Stimulated activated CD4-positive, alpha-beta T cell treated with anti-CD3 and anti-CD28 coated beads, Interleukin-1b, Interleukin-23, amount 100 ng/mL, for 24 hours (primary cell): ENCODE measurements around the gene KRT20.
"Not testable (repeated sequence)": the region's sequence is repeated elsewhere in the genome, so short reads cannot be mapped to it uniquely, and the experiment has no call there.

ENCODE experiments used
- DNase-seq, 4 experiments: peaks; one replicate each; pipeline ENCODE4 v3.0.0-alpha.2; 2020; ENCODE audit warnings: low read depth in 4 of 4, low spot score in 1 of 4

Gene KRT20

DNA sequence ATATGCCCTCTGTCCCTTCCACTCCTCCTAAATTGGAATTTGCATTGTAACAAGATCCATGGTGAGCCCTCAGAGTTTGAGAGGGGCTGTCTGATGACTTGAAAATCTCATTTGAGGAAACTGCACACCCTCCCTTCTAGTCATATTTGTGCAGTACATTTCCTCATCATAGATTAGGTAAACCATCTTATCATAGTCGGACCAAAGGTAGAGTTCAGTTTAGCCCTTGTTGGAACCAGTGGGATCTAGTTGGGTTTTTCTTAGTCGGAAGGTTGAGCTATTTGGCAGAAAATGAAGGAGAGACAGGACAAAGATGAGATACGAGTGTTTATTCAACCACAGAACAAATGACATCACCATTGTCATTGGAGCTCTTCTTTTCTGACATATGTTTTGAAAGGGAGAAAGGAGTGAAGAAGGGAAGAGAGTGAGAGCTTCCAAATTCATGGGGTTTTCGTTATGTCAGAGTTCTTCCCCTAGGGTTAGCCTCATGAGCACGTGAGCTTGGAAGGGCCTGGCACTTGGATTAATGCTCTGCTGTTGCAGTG is 15.8 kb upstream of the KRT20 start:
- DNase-seq = no peak

DNA sequence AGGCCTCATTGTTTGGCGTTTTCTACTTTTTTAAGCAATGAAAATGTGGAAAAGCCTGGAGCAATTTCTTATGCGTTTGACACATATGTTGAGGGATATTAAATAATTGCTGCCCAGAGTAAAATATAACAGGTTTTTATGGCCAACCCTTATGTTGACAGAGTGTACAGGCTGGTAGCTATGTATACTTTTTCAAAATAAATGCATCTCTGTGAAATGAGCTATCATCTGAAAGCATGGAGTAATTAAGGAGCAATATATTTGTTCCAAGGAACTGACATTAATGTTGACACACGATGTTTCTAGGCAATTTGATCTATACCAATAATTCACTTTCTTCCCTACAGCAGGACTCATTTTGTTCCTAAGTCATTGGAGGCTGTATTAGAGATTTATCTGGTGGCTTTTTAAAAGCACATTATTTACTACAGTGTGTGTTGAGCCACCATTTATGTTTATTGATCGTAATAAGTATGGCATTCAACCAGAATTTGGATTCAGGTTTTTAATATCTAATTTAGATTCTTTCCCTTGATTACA is 11.9 kb upstream of the KRT20 start:
- no peak for DNase-seq

DNA sequence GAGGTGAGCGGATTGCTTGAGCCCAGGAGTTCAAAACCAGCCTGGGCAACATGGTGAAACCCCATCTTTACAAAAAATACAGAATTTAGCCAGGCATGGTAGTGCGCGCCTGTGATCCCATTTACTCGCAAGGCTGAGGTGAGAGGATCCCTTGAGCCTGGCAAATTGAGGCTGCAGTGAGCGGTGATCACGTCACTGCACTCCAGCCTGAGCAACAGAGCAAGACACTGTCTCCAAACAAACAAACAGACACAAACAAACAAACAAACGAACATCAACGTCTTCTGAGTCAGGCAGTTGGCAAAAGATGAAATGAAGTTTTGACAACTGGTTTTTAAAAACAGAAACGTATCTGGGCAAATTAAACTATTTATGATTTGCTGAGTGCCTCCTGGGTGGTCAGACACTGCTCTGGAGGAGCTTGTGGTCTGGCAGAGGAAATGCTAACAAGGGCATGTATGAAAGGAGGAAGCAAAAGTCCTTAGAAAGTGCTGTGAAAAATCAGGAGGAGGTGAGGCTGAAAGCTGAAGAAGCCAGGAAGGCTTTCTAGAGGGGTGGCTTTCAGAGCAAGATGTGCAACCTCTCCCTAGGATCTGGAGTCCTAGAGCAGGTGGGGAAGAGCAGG is 10.2 kb upstream of the KRT20 start:
- no peak for DNase-seq

DNA sequence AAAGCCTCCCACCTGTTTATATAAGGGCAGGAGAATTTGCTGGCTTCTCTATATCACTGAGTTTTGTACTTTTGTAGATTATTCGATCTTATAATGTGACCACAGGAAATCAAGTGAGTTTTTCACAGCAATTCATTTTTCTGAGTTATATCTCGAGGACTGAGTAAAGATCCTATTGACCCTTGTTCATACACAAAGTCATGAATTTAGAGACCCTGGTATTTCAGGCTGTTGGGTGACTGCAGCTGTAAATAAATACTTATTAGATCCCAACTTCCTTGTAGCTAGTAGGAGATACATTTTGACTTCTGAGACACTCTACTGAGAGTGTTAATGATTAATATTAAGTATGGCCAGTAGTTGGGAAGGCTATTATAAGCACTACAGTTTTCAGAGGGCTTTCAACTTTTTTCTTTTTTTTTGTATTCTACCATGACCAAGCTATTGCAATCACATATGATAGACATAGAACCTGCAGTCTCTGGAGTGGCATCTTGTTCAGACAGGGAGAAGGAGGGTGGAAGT is 3.2 kb upstream of the KRT20 start:
- no peak for DNase-seq

DNA sequence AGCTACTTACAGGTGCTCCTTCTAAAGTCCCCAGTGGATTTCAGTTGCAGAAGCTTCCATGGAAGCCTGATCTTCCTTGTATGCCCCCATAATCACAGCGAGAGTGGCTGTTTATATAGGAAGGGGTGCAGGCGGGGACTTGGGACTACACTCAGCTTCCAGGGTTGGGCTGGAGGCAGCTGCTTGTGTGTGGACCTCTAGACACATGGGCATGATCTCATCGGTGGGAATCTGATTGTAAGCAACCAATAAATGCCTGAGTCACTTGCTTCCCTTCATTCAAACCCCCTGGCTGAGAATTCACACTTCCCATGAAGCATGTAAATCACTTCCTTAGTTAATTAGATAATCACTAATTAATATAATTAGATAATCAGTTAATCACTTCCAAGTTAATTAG is 1.0 kb upstream of the KRT20 start:
- DNase-seq = no peak

DNA sequence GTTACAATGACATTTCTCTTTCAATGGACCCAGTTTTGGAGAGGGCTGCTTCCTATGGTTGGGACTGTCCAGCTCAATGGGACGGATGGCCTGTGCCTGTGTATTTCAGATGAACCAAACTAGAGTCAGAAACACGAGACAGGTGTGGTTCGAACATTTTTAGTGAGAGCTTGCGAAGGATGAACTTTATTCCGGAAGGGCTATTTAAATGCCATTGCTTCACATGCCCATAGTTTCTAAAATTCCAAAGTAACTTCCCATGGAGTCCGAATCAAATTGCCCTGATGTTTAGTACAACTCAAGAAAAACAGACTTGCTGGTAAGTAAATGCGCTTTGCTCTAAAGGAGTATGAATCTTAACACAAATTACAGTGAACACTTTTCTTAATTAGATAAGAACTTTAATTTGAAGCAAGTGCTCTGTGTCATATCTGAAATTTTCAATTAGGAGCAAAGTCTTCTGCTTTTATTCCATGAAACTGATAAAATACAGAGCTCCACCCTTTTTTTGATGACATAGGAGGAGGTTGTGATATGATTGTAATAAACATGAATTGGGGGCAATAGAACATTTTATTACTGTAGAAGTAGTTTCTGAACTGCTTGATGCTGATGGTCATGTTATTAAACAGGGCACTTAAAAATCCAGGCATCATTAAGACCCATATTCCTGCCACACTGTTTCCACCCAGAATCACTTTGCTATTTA is 1.3 kb downstream of the KRT20 start:
- no peak for DNase-seq

DNA sequence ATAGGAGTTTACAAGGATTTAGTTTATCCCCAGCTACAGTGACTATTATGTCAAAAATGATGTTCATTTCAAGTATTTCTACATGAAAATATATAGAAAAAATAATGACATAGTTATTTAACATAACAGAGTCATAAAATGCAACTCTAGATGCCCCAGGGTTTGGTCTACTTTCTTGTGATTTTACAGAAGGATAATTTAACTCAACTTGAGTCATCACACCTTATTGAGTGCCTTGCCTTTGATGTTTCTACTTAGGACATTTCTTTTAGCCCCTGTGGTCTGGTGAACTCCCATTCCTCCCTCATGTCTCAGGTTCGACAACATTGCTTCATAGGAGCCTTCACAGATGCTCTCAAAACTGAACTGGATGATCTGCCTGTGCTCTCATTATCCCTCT is 2.0 kb downstream of the KRT20 start:
- DNase-seq = no peak

DNA sequence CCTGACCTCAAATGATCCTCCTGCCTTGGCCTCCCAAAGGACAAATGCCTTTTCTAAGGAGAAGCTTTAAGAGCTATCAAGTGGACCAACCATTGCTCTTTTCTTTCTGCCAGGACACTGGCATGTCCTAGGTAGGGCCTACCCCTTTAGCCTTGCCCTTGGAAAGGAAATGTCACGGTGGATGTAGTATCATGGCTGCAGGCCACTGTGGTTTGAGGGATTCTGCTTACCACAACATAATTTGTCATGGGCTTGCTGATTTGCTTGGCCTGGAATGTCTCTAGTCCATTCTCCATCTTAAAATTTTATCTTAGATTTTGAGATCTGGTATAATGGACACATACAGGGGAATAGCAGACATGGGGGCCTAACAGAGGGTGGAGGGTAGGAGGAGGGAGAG is 6.0 kb downstream of the KRT20 start:
- no peak for DNase-seq

DNA sequence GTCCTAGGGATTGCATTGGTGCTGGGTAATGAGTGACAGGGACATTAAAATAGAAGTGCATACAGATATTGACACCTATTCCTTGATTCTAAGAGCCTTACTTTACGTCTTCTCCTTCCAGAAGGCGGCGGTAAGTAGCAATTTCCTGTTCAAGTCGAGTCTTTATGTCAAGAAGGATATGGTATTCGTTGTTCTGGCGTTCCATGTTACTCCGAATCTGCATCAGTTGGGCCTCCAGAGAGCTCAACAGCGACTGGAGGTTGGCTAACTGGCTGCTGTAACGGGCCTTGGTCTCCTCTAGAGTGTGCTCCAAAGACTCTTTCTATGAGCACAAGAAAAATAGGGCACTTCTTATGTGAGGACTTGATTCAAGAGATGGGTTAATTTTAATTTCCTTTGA is 7.0 kb downstream of the KRT20 start:
- no peak for DNase-seq

DNA sequence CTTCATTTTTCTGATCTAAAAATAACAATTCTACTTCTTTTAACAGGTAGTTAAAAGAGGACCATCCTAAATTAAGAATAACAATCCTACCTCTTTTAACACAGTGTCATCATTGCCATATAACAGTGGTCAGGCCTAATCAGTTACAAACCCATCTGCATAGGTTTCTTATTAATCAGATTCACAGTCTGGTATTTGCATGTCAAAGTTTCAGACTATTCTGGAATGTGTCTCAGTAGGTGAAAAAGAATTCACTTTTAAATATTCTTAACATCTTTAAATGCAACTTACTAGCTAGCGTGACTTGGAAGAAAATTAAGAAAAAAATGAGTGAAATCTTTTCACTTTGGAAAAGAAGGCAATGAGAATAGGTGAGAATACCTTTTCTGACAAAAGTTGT is 11.2 kb downstream of the KRT20 start:
- DNase-seq = no peak

DNA sequence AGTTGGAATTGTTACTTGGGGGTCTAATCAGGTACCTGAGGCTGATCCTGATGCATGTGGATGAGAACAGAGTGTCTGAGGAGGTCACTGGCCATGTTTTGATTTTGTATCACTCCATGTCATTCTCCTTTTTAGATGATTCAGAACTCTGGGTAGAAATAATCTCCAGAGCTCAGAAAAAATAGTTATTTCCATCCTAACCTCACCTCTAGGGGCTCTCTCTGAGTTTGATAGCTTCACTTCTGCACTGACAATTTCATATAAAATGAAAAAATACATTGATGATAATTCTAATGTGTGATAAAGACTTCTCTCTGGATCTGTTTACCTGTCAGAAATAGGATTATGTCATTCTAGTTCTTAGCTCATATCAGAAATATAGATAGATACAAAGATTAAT is 11.8 kb downstream of the KRT20 start:
- DNase-seq = no peak

DNA sequence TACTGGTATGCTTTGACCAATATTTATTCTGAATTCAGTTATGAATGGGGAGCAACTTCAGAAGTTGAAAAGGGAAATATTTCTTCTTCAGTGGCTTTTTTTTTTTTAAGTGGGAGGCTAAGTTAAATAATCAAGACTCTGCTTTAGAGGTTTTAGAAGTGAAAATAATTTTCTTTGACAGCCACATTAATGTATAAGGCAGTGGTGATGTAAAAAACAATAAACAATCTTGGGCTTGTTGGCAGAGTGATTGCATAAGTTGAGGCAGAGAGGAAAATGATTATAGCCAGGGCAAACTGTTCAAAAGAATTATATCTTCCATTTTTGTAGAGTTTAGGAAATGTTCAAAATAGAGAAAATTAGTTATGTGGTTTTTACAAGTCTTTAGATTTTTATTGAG is 12.6 kb downstream of the KRT20 start:
- no peak for DNase-seq

DNA sequence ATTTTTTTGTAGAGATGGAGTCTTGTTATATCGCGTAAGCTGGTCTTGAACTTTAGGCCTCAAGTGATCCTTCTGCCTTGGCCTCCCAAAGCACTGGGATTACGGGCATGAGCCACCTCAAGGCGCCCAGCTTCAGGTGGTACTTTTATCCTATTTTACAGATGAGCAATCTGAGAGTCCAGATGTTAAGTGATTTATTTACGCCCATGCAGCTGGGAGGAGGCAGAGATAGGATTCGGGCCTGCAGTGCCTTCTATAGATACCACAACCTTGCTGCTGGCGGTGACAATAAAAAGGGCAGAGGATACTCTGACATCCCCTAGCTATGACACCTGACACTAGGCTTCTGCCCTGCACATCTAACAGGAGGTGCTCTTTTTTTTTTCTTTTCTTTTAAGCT is 13.7 kb downstream of the KRT20 start:
- DNase-seq = no peak

DNA sequence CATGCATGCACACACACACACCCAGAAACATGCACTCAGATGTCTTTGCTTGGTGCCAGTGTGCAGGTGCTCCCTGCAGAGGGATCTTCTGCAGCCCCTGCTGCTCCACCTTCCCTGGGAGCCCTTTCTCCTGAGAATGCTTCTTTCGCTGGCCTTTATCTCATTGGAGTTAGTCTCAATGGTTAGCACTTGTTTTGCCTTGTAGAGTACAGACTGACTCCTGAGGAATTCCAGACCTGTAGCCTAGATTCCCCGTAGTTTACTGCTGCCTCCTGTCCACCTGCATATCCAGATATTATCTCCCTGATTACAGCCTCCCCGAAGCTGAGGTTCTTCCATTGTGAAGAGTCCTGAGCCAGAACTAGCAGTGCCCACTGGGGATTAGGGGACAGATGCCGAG is 14.9 kb downstream of the KRT20 start:
- DNase-seq = no peak

DNA sequence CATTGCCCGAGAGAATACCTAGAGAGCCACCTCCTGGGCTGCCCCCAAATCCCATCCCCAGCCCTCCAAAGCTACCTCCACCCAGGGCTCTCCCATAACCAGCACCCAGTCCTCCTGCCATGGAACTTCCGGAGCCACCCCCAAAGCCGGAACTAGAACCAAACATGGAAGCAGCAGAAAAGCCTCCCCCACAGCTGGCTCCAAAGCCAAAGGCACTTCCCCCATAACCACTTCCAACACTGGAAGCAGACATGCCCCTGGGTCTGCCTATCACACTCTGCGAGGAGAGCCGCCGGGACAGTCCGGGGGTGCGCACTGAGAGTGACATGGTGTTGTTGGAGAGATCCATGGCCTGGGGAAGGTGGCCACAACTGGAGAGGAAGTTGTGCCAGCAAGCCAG is 18.2 kb downstream of the KRT20 start, which contains the start of gene KRT12:
Gene KRT12, minus strand, starts transcription at position 386 of the 400 bp plus-strand sequence. Its CDS starts 37 bp downstream, at position 349.
- no peak for DNase-seq

DNA sequence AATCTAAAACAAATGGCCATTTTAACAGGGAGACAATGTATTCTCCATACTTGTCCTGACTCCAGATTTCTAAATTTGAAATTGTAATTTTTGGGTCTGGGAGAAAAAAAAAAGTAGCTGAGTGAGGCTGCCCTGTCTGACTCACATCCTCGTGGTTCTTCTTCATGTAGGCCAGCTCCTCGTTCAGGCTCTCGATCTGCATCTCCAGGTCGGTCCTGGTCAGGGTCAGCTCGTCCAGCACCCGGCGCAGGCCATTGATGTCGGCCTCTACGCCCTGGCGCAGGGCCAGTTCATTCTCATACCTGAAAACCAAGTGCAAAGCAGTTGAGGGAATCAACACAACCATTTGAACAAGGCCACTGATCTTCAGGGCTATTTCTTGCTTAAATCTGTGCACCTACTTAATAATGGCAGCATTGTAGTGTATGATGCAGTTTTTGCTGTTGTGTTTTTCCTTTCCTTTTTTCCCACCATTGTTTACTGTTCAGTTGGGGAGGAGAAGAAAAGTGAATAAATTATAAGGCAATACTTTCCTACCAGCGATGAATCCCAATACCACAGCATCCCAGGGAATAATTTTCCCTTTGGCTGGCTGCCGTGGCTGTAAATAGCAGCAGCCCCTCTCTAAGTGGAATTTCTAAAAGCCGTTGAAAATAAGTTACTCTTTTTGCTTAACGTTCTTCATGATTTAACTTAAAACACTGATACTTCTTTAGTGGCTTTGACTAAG is 20.2 kb downstream of the KRT20 start:
- DNase-seq = no peak

DNA sequence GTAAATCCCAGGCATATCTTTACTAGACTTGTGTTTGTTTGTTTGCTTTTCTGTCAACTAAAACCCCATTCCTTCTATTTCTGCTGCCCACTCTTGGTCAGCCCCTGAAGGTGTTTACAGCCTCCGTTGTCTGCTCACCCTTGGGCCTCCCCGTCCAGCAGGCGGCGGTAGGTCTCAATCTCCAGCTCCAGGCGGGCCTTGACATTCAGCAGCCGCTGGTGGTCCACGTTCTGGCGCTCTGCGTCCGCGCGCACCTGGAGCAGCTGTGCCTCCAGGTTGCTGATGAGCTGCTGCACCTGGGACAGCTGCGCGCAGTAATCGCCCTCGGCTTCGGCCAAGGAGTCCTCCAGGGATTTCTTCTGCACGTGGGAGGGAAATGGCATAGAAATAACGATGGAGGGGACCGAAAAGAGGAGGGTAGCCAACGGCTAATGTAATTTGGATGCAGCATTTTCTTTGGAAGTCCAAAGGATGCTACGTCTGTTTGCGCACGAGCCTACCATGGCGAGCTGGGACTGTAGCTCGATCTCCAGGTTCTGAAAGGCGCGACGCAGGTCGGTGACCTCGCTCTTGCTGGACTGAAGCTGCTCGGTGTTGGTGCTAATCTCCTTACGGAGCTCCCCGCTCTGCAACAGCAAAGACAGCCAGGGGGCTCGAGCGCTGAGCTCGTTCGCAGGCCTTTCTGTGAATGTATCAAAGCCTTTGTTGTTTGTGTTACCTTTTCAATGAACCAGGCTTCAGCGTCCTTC is 21.9 kb downstream of the KRT20 start:
- DNase-seq = no peak

DNA sequence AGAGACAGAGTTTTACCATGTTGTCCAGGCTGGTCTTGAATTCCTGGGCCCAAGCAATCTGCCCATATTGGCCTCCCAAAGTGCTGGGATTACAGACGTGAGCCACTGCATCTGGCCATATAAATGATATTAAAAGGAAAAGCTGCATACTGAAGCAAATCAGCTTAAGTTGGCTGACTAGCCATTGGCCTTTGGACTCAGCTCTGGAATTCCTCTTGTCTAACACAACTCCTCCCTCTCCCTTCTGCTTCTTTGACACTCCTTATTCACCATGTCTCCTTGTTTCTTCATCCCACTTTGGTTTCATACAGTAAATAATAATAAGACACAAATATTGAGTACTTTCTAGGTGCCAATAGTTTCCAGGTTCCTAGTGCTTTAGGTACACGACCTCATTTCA is 25.5 kb downstream of the KRT20 start:
- DNase-seq = no peak

DNA sequence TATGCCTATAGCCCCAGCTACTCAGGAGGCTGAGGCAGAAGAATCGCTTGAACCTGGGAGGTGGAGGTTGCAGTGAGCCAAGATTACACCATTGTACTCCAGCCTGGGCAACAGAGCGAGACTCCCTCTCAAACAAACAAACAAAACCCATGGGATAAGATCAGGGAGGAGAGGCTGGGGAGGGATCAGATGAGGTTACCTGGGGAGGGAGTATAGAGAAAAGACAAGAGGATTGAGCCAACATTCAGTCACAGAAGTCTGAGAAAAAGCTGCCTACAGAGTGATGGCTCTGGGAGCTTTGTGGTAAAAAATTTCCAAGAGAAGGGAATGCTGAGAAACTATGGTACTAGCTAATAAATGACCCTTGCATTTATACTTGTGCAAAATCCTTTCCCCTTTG is 26.4 kb downstream of the KRT20 start:
- DNase-seq = not testable (repeated sequence)

DNA sequence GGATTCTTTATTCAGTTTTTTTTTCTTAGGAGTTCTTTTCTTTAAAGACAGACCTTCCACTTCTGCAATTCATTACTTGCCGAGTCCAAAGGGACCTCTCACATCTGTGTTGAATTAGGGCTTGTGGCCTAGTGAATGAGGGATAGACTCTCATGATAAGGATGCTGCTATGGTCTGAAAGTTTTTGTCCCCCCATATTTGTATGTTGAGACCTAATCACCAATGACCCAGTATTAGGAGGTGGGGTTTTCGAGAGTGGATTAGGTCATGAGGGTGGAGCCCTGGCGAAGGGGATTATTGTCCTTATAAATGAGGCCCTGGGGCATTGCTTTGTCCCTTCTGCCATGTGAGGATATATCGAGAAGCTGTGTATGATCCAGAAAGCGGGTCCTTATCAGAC is 27.5 kb downstream of the KRT20 start:
- no peak for DNase-seq
